Gastrocnemius medialis (tissue), 4 donors: ENCODE data around the gene CES4A. TPM values are rescaled to one million over a fixed set of nuclear protein-coding genes. Genes with fewer than 3 reads are reported as not detected.

Experiments used
- ATAC-seq, 2 donors: fragments of 150-250 bp; one replicate each; pipeline ENCODE4 v1.9.1; 2016
- DNase-seq, 2 donors: peaks; one replicate each; pipeline ENCODE4 v3.0.0-alpha.2; 2019
- H3K27ac ChIP-seq, 4 donors: fragments of 200-600 bp; sonication (generic); 1 replicate in 1 of 4; 2 replicates in 3 of 4; pipeline ENCODE4 v1.5.1; 2016 to 2018; ENCODE audit warnings: mild to moderate bottlenecking in 2 of 4, moderate library complexity in 1 of 4
- H3K27me3 ChIP-seq, 3 donors: fragments of 200-600 bp; sonication (generic) in 2 of 3; 1 replicate in 1 of 3; 2 replicates in 2 of 3; pipeline versions ENCODE4 v1.5.1 to v1.6.0; 2016 to 2019; ENCODE audit warnings: mild to moderate bottlenecking in 1 of 3, moderate library complexity in 1 of 3
- H3K36me3 ChIP-seq, 2 donors: fragments of 200-600 bp; sonication (generic) in 1 of 2; one replicate each; pipeline ENCODE4 v1.5.1; 2017 to 2018
- H3K4me1 ChIP-seq, 2 donors: fragments of 200-600 bp; sonication (generic) in 1 of 2; one replicate each; pipeline ENCODE4 v1.5.1; 2016 to 2017; ENCODE audit warnings: mild to moderate bottlenecking in 2 of 2
- H3K4me3 ChIP-seq, 4 donors: fragments of 200-600 bp; sonication (generic) in 3 of 4; 1 replicate in 1 of 4; 2 replicates in 3 of 4; pipeline ENCODE4 v1.5.1; 2016 to 2019; ENCODE audit warnings: mild to moderate bottlenecking in 2 of 4
- H3K9me3 ChIP-seq, 3 donors: fragments of 200-600 bp; sonication (generic) in 2 of 3; 1 replicate in 1 of 3; 2 replicates in 2 of 3; pipeline ENCODE4 v1.5.1; 2016 to 2019
- CTCF ChIP-seq, 5 experiments: fragments of 450-650 bp in 3 of 5; fragments of 200-600 bp in 2 of 5; sonication (generic) in 2 of 5; IDR thresholded peaks in 4 of 5; conservative IDR thresholded peaks in 1 of 5; 1 replicate in 4 of 5; 2 replicates in 1 of 5; pipeline ENCODE4 v1.5.1; 2016 to 2019; ENCODE audit warnings: antibody characterized with exemption in 5 of 5, mild to moderate bottlenecking in 3 of 5, moderate library complexity in 3 of 5
- POLR2A ChIP-seq, 2 donors: fragments of 450-650 bp; IDR thresholded peaks; one replicate each; pipeline ENCODE4 v1.6.1; 2017; ENCODE audit warnings: antibody characterized with exemption in 2 of 2, mild to moderate bottlenecking in 2 of 2, moderate library complexity in 2 of 2
- in situ Hi-C, 4 donors: fragments of 200-750 bp; cut with MboI; loops; one replicate each; pipeline versions ENCODE4 v1.15.0 to v1.8.0; 2017; ENCODE audit warnings: low sequenced_read_pairs in 4 of 4
- intact Hi-C: fragments of 100-400 bp; cut with DNase I; formaldehyde crosslinking; loops from one replicate; pipeline ENCODE4 v1.15.1; 2023; ENCODE audit warnings: low total_unique reads
- total RNA-seq, 4 donors: library from RNA; depleted of rRNA; stranded (reverse); fragments of >200 nt; gene quantifications; one replicate each; pipeline versions ENCODE4 v1.1.0 to v1.2.3, GENCODE V29; 2016

Gene CES4A
- total RNA-seq, 4 donors from 2014 or later = 12.0 to 82.7 (median 17.4) TPM

DNA sequence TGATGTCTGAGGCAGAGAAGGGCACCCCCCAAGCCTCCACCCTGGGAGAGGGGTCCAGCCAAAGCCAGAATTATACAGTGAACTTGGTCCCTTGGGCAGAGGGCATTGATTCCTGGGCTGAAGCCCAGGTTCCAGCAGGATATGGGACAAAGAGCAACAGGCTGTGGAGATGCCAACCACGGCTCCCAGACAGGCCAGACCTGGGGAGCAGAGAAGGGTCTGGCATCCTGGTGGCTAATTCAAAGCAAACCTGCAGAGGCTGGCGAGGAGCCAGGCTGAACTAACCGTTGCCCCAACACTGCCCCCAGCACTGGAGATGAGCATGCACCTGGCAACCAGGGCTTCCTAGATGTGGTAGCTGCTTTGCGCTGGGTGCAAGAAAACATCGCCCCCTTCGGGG lies 24.3 kb upstream of the CES4A start:
- Histone ChIP-seq H3K4me1 (peaks cover 9 to 14% of the 10 kb centered on the region in 2 donors), H3K4me3 (no peak overlapping the region), H3K36me3 (peaks cover 0 to 30% of the 10 kb centered on the region in 2 donors), H3K9me3 (no peaks in the 10 kb centered on the region), H3K27ac (no peak overlapping the region), H3K27me3 (no peaks in the 10 kb centered on the region)
- intact Hi-C loops = no loop called here
- DNase-seq = no peak
- no peak for ATAC-seq
- in situ Hi-C loops = loop anchor here in 1 of 4 donors (10.0 kb wide), 1 partner anchor 191 kb away; the partner anchor contains the start of genes B3GNT9, FBXL8 and TRADD
- TF ChIP-seq POLR2A (IDR thresholded peaks at IDR 0.05) = no peak
- no peak for TF ChIP-seq CTCF (IDR thresholded peaks at IDR 0.05 in 4 of 5, conservative IDR thresholded peaks at IDR 0.05 in 1 of 5)

GRCh38 chr16:66968847-66969246 lies 19.5 kb upstream of the CES4A start:
- Histone ChIP-seq H3K27me3 (no peaks in the 10 kb centered on the region), H3K4me3 (no peak overlapping the region), H3K4me1 (no peaks in the 10 kb centered on the region), H3K27ac (no peak overlapping the region), H3K36me3 (peaks cover 0 to 44% of the 10 kb centered on the region in 2 donors), H3K9me3 (no peaks in the 10 kb centered on the region)
- no peak for DNase-seq
- ATAC-seq = no peak
- in situ Hi-C loops (loop anchor here in 1 of 4 donors (10.0 kb wide), 1 partner anchor 186 kb away; the partner anchor contains the start of genes B3GNT9, FBXL8 and TRADD), intact Hi-C loops (no loop called here)
- TF ChIP-seq POLR2A (IDR thresholded peaks at IDR 0.05) = no peak
- TF ChIP-seq CTCF (IDR thresholded peaks at IDR 0.05 in 4 of 5, conservative IDR thresholded peaks at IDR 0.05 in 1 of 5) = no peak

DNA sequence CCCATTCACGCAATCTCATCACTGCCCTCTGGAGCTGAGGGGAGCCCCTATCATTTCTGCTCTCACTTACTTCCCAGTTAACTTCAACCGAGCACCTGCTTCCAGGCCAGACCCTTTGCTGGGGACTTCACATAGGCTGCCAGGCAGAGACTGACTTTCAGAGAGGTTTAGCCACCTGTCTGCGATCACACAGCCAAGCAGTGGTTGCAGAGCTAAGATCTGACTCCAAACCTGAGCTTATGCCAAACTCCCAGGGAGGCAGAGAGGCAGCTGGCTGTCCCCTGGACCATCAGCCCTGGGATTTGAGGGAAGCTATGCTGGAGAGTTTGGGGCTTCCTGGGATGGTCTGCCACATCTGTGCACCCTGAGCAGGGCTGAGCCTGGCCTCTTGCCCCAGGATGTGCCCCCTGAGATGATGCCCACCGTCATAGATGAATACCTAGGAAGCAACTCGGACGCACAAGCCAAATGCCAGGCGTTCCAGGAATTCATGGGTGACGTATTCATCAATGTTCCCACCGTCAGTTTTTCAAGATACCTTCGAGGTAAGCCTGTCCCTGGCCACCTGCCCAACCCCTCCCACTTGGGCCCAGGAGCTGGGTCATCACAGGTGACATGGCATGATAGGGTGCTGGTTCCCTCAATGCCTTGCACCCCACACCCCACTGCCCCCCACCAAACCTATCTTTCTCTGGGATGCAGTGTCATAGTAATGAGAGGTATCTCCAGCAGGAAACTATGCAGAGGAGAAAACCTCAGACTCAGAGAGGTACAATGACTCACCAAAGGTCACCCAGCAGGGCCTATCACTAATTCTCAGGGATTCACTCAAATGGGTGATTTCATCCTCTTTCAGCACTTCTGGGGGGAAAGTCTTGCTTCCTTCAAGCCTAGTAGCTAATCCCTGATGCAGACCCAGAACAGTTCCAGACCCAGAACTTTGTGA lies 17.3 kb upstream of the CES4A start:
- TF ChIP-seq CTCF (IDR thresholded peaks at IDR 0.05 in 4 of 5, conservative IDR thresholded peaks at IDR 0.05 in 1 of 5) (no peak), POLR2A (IDR thresholded peaks at IDR 0.05) (no peak)
- Histone ChIP-seq H3K9me3 (no peaks in the 10 kb centered on the region), H3K27me3 (no peaks in the 10 kb centered on the region), H3K27ac (no peak overlapping the region), H3K4me3 (no peak overlapping the region), H3K4me1 (no peaks in the 10 kb centered on the region), H3K36me3 (peaks cover 0 to 43% of the 10 kb centered on the region in 2 donors)
- in situ Hi-C loops = loop anchor here in 1 of 4 donors (10.0 kb wide), 1 partner anchor 184 kb away; the partner anchor contains the start of genes B3GNT9, FBXL8 and TRADD
- intact Hi-C loops = no loop called here
- no peak for ATAC-seq
- DNase-seq = no peak

DNA sequence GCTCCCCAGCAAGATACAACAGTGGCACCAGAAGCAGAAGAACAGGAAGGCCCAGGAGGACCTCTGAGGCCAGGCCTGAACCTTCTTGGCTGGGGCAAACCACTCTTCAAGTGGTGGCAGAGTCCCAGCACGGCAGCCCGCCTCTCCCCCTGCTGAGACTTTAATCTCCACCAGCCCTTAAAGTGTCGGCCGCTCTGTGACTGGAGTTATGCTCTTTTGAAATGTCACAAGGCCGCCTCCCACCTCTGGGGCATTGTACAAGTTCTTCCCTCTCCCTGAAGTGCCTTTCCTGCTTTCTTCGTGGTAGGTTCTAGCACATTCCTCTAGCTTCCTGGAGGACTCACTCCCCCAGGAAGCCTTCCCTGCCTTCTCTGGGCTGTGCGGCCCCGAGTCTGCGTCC lies 15.4 kb upstream of the CES4A start:
- intact Hi-C loops = no loop called here
- Histone ChIP-seq H3K4me1 (peaks cover 0 to 2% of the 10 kb centered on the region in 2 donors), H3K9me3 (no peaks in the 10 kb centered on the region), H3K27ac (no peak overlapping the region), H3K27me3 (no peaks in the 10 kb centered on the region), H3K4me3 (no peak overlapping the region), H3K36me3 (peaks cover 0 to 32% of the 10 kb centered on the region in 2 donors)
- no peak for TF ChIP-seq CTCF (IDR thresholded peaks at IDR 0.05 in 4 of 5, conservative IDR thresholded peaks at IDR 0.05 in 1 of 5)
- TF ChIP-seq POLR2A (IDR thresholded peaks at IDR 0.05) = no peak
- ATAC-seq (no peak), DNase-seq (no peak)
- in situ Hi-C loops = loop anchor here in 1 of 4 donors (10.0 kb wide), 1 partner anchor 182 kb away; the partner anchor contains the start of genes B3GNT9, FBXL8 and TRADD
